Fibroblast of pulmonary artery (primary cell): ENCODE data around the gene SPIRE2.

Experiments used
- DNase-seq: peaks from one replicate; pipeline ENCODE4 v3.0.0-alpha.2; 2010; ENCODE audit warnings: low read depth
- H3K4me3 ChIP-seq: replicated peaks from 2 replicates; pipeline ENCODE4 v1.5.1; 2011; ENCODE audit warnings: low read depth, mild to moderate bottlenecking, control low read depth, low read length, moderate library complexity
- CTCF ChIP-seq: IDR thresholded peaks from 2 replicates; pipeline ENCODE4 v1.5.1; 2011; ENCODE audit warnings: mild to moderate bottlenecking, control low read depth, low read length, inconsistent platforms; ENCODE audit errors: missing control alignments

The SPIRE2 gene

GRCh38 chr16:89919535-89920406 is 91.5 kb downstream of the SPIRE2 start:
- H3K4me3 ChIP-seq, result no peak overlapping the region

GRCh38 chr16:89920723-89921122 is 92.4 kb downstream of the SPIRE2 start:
- no peak overlapping the region for H3K4me3 ChIP-seq
- DNase-seq, result no peak

More at GRCh38 chr16:89919535-89920406, 91.5 kb downstream of the SPIRE2 start:
- no peak for DNase-seq
- TF ChIP-seq CTCF, result no peak

More at GRCh38 chr16:89920723-89921122, 92.4 kb downstream of the SPIRE2 start:
- no peak for TF ChIP-seq CTCF
